Ureter (tissue), 1 donor: ENCODE measurements around the gene MAPKBP1. TPM values are rescaled to one million over a fixed set of nuclear protein-coding genes. Genes with fewer than 3 reads are reported as not detected.

Source experiments
- DNase-seq: peaks from one replicate; pipeline ENCODE4 v3.0.0-alpha.2; 2020; ENCODE audit warnings: low spot score
- total RNA-seq: library from RNA; stranded (reverse); gene quantifications from one replicate; pipeline ENCODE4 v1.2.4, GENCODE V29; 2023
- donor health status: DM: yes; HTN: yes; CAD: no.

The MAPKBP1 gene
- total RNA-seq, 1 donor from 2014 or later: 39.6 TPM

GRCh38 chr15:41782371-41783282 is 8.3 kb downstream of the MAPKBP1 start:
- no peak for DNase-seq

GRCh38 chr15:41783296-41783695 is 9.0 kb downstream of the MAPKBP1 start:
- DNase-seq: no peak

DNA sequence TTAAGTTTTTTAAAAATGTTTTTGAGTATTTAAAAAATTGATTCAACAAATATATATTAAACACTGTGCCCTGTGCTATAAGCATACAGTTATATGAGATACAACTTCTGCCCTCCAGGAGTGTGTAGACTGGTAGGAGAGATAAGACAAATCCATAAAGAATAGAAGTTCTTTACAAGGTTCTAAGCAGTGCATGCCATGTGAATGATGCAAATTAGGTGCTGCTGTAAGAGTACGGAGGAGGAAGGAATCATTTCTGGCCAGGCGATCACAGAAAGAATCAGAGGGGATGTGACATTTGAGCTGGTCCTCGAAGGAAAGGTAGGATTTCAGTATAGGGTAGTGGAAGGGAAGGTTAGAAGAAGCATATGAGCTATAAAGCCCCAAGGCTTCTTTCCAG is 14.0 kb downstream of the MAPKBP1 start:
- DNase-seq: no peak

DNA sequence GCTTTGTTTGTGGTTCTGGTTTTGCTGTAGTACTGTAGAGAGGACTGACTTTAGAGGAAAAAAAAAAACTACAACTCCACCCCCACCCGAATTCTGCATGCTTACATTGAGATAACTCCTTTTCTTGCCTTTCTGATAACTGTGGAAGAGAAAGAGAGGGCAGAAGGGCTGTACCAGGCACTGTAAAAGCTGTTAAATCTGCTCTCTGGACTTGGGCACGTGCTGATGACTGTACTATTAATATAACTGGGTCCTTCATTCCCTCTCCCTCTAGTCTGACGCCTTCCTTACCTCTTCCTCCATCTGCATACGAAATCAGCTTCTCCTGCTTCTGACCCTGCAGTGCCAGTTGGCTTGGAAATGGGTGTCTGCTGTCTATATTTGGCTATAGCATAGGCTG is 15.0 kb downstream of the MAPKBP1 start:
- DNase-seq: no peak

DNA sequence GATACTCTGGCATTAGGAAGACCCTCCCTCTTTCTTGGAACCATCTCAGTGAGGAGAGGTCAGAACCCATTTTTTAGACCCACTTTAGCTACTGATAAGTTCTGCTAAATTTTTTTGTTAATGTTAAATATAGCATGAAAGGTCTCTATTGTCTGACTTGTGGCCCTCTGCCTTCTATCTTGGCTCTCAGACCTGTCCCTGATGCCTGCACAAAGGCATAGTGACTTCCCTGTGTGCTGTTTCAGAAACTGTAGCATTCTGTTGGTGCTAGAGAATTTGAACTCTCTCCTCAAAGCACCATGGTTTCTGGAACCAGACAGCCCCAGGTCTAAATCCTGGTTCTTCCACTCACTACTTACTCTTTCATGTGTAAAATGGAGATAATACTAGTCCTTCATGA is 15.4 kb downstream of the MAPKBP1 start:
- DNase-seq: no peak

GRCh38 chr15:41790169-41790568 is 15.9 kb downstream of the MAPKBP1 start:
- DNase-seq: no peak

GRCh38 chr15:41790756-41791546 is 16.7 kb downstream of the MAPKBP1 start:
- no peak for DNase-seq

DNA sequence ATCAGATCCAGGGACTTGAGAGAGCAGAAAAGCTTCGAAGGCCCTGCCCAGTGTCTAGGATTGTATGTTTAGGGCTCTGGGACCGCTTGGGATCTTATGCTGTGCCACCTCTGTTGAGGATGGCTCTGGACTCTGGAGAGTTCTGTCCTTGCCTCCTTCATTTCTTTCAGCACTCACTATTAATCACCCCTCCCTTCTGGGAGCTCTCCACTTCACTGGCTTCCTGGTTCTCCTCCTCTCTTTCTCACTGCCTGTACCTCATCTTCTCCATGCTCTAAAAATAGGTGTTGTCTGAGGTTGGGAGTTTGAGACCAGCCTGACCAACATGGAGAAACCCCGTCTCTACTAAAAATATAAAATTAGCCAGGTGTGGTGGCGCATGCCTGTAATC is 17.3 kb downstream of the MAPKBP1 start:
- DNase-seq: no peak

- no peak for DNase-seq
Measured at GRCh38 chr15:41792000-41792637, 17.8 kb downstream of the MAPKBP1 start.

DNA sequence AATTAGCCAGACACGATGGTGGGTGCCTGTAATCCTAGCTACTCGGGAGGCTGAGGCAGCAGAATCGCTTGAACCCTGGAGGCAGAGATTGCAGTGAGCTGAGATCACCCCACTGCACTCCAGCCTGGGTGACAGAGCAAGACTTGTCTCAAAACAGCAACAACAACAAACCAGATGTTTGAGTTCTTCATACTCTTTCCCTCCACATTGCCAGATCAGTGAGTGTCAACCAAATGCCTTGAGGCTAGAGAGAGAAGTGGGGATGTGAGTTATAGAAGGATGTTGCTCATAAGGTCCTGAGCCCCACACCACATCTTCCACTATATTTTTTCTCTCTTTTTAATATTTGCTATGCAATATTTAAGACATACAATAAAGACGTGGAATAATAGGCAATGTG is 19.8 kb downstream of the MAPKBP1 start:
- no peak for DNase-seq

GRCh38 chr15:41795996-41796856 is 21.9 kb downstream of the MAPKBP1 start:
- no peak for DNase-seq

DNA sequence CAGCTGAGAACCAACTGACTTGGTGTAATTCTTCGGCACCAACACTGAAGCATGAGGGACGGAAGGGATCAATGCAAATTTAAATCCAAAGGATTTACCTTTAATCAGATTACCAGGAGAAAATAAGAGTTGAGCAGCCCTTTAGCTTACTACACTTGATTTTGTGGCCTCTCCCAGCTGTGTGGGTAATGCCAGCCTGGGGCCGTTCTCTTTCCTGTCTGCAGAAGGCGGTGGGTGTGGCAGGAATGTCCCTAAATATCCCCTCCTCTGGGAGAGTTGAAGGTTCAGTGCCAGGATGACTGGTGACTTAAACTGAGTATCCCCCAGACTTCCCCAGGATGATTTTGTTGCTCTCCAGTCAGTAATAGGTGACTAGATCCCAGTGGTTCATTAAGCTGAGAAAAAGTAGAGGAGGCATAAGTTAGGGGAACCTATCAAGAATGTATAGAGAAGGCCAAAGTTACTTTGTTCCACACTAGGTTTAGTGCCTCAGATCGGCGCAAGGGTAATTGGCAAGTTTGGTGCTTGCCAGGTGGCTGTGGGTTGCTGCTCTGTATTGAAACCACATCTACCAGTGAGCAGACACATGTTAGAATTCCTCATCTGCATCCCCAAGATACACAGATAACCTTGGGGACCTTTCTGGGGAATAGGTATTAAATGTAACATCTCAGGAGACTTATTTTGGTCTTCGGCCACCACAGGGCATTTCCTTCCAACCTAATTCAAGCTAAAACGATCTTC is 23.1 kb downstream of the MAPKBP1 start:
- no peak for DNase-seq

- DNase-seq: no peak
Measured at GRCh38 chr15:41798607-41799487, 24.6 kb downstream of the MAPKBP1 start.

DNA sequence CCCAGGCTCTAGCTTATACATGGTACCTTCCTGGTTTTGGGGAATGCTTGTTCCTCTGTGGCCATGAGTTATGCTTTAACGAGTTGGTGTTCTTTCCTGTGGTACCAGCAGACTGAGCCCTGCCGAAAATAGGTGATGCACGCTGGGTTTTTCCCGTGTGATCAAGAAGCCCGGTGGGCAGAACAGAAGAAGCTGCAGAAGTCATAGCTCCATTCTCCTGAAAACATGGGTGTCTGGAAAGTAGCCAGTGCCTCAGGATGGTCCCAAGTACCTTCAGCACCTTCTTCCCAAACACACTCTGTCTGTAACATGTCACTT is 25.2 kb downstream of the MAPKBP1 start:
- no peak for DNase-seq

GRCh38 chr15:41801185-41801584 is 26.9 kb downstream of the MAPKBP1 start:
- DNase-seq: no peak

GRCh38 chr15:41801850-41802455 is 27.7 kb downstream of the MAPKBP1 start:
- no peak for DNase-seq

GRCh38 chr15:41804361-41804760 is 30.1 kb downstream of the MAPKBP1 start:
- DNase-seq: no peak

- no peak for DNase-seq
Measured at GRCh38 chr15:41804916-41805666, 30.8 kb downstream of the MAPKBP1 start.

DNA sequence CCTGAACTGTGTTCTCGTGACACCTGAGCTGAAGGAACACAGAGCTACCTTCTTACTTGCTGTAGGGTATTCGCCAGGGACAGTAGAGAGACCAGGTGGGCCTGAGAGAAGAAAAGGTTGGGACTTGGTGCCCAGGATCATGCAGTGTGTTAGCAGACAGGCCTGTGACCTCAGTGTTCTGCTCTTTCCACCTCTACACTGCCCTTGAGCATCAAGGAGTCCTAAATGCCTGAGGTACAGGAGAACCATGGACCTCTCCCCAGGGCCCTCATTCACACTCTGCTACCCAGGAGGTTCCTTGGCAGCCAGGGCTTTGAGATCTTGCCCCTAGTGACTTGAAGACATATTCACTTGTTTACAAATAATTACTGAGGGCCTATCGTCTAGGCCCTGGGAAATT is 31.4 kb downstream of the MAPKBP1 start:
- DNase-seq: no peak
